ENCODE measurements around the gene PLEKHA1. TPM values are rescaled to one million over a fixed set of nuclear protein-coding genes. Genes with fewer than 3 reads are reported as not detected.
A peak's percentile ranks its signal among the peaks of the same experiment; 100 is the strongest.

Gene PLEKHA1
- total RNA-seq, 1 donor from 2014 or later = 44.3 TPM

- H3K36me3 Mint-ChIP-seq (ENCODE audit: insufficient read depth) = no peaks in the 10 kb centered on the region
- no peak overlapping the region for H3K27ac Mint-ChIP-seq
- no peak overlapping the region for H3K4me3 Mint-ChIP-seq (ENCODE audit: low read depth)
- TF ChIP-seq CTCF (IDR thresholded peaks at IDR 0.05; ENCODE audit: unreplicated experiment) = no peak
- peaks cover 17% of the 10 kb centered on the region for H3K9me3 Mint-ChIP-seq (ENCODE audit: low read depth)
- DNase-seq (ENCODE audit: low spot score, unreplicated experiment) = no peak
- H3K27me3 Mint-ChIP-seq = peaks cover 4% of the 10 kb centered on the region
- H3K4me1 Mint-ChIP-seq (ENCODE audit: low read depth) = no peaks in the 10 kb centered on the region
Observed at GRCh38 chr10:122362621-122363020, 11.9 kb upstream of the PLEKHA1 start.

- no peak for TF ChIP-seq CTCF (IDR thresholded peaks at IDR 0.05; ENCODE audit: unreplicated experiment)
- Mint-ChIP-seq H3K9me3 (ENCODE audit: low read depth) (peaks cover 15% of the 10 kb centered on the region), H3K4me1 (ENCODE audit: low read depth) (no peaks in the 10 kb centered on the region), H3K27ac (no peak overlapping the region), H3K4me3 (ENCODE audit: low read depth) (no peak overlapping the region), H3K36me3 (ENCODE audit: insufficient read depth) (no peaks in the 10 kb centered on the region), H3K27me3 (peaks cover 4% of the 10 kb centered on the region)
- DNase-seq (ENCODE audit: low spot score, unreplicated experiment) = no peak
Observed at GRCh38 chr10:122363311-122363710, 11.2 kb upstream of the PLEKHA1 start.

- Mint-ChIP-seq H3K27ac (no peak overlapping the region), H3K27me3 (peaks cover 4% of the 10 kb centered on the region), H3K36me3 (ENCODE audit: insufficient read depth) (no peaks in the 10 kb centered on the region), H3K4me3 (ENCODE audit: low read depth) (no peak overlapping the region), H3K9me3 (ENCODE audit: low read depth) (peaks cover 10% of the 10 kb centered on the region), H3K4me1 (ENCODE audit: low read depth) (no peaks in the 10 kb centered on the region)
- TF ChIP-seq CTCF (IDR thresholded peaks at IDR 0.05; ENCODE audit: unreplicated experiment) = no peak
- no peak for DNase-seq (ENCODE audit: low spot score, unreplicated experiment)
Observed at GRCh38 chr10:122363722-122364463, 10.6 kb upstream of the PLEKHA1 start.

- Mint-ChIP-seq H3K4me3 (ENCODE audit: low read depth) (no peak overlapping the region), H3K27ac (no peak overlapping the region), H3K9me3 (ENCODE audit: low read depth) (peaks cover 9% of the 10 kb centered on the region), H3K4me1 (ENCODE audit: low read depth) (peaks cover 8% of the 10 kb centered on the region), H3K36me3 (ENCODE audit: insufficient read depth) (no peaks in the 10 kb centered on the region), H3K27me3 (no peaks in the 10 kb centered on the region)
- TF ChIP-seq CTCF (IDR thresholded peaks at IDR 0.05; ENCODE audit: unreplicated experiment) = no peak
- DNase-seq (ENCODE audit: low spot score, unreplicated experiment) = no peak
Observed at GRCh38 chr10:122368502-122369254, 5.8 kb upstream of the PLEKHA1 start.

- no peak for TF ChIP-seq CTCF (IDR thresholded peaks at IDR 0.05; ENCODE audit: unreplicated experiment)
- DNase-seq (ENCODE audit: low spot score, unreplicated experiment) = no peak
- Mint-ChIP-seq H3K9me3 (ENCODE audit: low read depth) (no peaks in the 10 kb centered on the region), H3K4me1 (ENCODE audit: low read depth) (peaks cover 16% of the 10 kb centered on the region), H3K27me3 (no peaks in the 10 kb centered on the region), H3K27ac (peak overlapping the region; percentile 5), H3K4me3 (ENCODE audit: low read depth) (peak overlapping the region; percentile 83), H3K36me3 (ENCODE audit: insufficient read depth) (no peaks in the 10 kb centered on the region)
Observed at GRCh38 chr10:122373108-122373507, 1.4 kb upstream of the PLEKHA1 start.

Measured in progenitor cell of endocrine pancreas (in vitro differentiated cells).